ENCODE measurements around the gene FJX1. TPM values are rescaled to one million over a fixed set of nuclear protein-coding genes. Genes with fewer than 3 reads are reported as not detected.

FJX1 gene
- total RNA-seq, 6 donors from 2014 or later = 2.5 to 9.2 (median 6.1) TPM

DNA sequence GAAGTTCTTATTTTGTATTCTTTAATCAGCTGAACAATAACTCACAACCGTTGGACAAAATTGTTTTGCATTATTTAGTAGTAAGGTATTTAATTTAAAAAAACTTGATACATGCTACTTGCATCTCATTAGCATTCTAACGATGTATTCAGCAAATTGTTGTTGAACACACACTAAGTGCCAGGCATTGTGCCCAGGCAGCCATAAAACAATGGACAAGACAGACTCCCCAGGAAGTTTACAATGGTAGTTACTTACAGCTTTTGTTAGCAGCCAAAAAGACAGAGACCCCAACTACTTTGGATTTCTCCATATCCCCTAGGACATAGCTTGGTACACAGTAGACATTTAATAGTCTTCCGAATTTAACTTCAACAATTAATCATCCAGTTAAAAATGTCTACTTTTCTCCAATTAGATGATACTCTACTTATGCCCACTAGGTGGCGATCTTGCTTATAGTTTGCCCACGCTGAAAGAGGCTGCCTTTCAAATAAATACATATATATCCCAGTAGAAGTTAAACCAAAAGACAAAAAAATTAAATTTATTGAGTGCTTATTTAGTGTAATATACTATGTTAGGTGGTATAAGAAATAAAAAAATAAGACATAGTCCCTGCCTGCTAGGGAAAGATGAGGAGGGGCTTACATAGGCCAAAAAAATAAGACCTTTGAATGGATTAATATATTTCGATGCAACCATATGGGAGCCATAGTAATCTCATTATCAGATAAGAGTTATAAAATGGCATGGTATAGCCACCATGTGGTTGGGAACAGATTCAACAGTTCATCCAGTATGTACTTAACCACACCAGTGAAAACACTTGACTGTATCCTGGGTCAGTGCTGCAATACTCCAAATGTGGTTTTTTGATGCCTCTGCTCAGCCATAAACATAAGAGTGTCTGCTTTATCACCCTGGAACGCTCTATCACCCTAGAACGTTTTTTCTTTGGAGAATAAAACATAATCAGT lies 2.0 kb upstream of the FJX1 start:
- no peak for DNase-seq
- ATAC-seq (ENCODE audit: low FRiP score in 2 of 2) = peak in 1 of 2 donors; percentile 42

DNA sequence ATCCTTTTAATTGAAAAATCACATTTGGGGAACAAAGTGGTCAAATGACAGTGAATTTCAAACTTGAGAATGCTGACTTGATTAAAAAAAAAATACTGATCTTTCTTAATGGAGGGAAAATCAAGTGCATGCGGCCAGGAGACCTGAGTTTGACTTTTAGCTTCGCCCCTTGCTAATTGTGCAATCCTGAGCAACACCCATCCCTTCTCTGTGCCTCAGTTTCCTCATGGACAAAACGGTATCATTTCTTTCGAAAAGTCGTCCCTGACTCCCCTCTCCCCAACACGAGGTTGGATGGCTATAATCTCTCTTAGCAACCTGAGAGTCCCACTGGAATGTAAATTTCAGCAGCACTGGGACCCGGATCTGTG lies 959 bp upstream of the FJX1 start:
- ATAC-seq (ENCODE audit: low FRiP score in 2 of 2) (no peak), DNase-seq (no peak)
- 61 to 71% methylated on average over 7 of the region's 7 CpGs for WGBS, 2 donors
- TF ChIP-seq POLR2A (IDR thresholded peaks at IDR 0.05) (no peak), EP300 (IDR thresholded peaks at IDR 0.05) (no peak), POLR2AphosphoS5 (IDR thresholded peaks at IDR 0.05) (no peak)
- TF ChIP-seq, protein P1, sequence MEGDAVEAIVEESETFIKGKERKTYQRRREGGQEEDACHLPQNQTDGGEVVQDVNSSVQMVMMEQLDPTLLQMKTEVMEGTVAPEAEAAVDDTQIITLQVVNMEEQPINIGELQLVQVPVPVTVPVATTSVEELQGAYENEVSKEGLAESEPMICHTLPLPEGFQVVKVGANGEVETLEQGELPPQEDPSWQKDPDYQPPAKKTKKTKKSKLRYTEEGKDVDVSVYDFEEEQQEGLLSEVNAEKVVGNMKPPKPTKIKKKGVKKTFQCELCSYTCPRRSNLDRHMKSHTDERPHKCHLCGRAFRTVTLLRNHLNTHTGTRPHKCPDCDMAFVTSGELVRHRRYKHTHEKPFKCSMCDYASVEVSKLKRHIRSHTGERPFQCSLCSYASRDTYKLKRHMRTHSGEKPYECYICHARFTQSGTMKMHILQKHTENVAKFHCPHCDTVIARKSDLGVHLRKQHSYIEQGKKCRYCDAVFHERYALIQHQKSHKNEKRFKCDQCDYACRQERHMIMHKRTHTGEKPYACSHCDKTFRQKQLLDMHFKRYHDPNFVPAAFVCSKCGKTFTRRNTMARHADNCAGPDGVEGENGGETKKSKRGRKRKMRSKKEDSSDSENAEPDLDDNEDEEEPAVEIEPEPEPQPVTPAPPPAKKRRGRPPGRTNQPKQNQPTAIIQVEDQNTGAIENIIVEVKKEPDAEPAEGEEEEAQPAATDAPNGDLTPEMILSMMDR (IDR thresholded peaks at IDR 0.05) = no peak
- Histone ChIP-seq H3K27me3 (peaks cover 0 to 8% (median 3%) of the 10 kb centered on the region in 4 donors), H3K4me1 (peaks cover 24 to 45% (median 37%) of the 10 kb centered on the region in 4 donors), H3K36me3 (no peaks in the 10 kb centered on the region), H3K4me3 (peak overlapping the region in 3 of 4 donors; percentile 60 to 72 (median 72)), H3K9me3 (no peaks in the 10 kb centered on the region), H3K27ac (peak overlapping the region in 2 of 4 donors; percentile 81 to 83)

More for the DNA sequence above, 2.0 kb upstream of the FJX1 start:
- Histone ChIP-seq H3K27ac (no peak overlapping the region), H3K27me3 (peaks cover 0 to 8% (median 3%) of the 10 kb centered on the region in 4 donors), H3K36me3 (no peaks in the 10 kb centered on the region), H3K4me1 (peaks cover 24 to 40% (median 34%) of the 10 kb centered on the region in 4 donors), H3K9me3 (no peaks in the 10 kb centered on the region), H3K4me3 (no peak overlapping the region)
- TF ChIP-seq EP300 (IDR thresholded peaks at IDR 0.05) = no peak
- TF ChIP-seq, protein P1 (IDR thresholded peaks at IDR 0.05) = peak; percentile 55 to 83 (median 73)
- 24 to 26% methylated on average over 8 of the region's 8 CpGs for WGBS, 2 donors

DNA sequence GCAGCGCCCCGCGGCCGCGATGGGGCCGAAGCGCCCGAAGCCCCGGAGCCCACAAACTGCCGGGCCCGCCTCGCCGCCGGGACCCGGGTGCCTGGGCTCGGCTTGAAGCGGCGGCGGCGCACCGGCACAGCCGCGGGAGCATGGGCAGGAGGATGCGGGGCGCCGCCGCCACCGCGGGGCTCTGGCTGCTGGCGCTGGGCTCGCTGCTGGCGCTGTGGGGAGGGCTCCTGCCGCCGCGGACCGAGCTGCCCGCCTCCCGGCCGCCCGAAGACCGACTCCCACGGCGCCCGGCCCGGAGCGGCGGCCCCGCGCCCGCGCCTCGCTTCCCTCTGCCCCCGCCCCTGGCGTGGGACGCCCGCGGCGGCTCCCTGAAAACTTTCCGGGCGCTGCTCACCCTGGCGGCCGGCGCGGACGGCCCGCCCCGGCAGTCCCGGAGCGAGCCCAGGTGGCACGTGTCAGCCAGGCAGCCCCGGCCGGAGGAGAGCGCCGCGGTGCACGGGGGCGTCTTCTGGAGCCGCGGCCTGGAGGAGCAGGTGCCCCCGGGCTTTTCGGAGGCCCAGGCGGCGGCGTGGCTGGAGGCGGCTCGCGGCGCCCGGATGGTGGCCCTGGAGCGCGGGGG lies 346 bp downstream of the FJX1 start:
- DNase-seq = no peak
- Histone ChIP-seq H3K36me3 (no peaks in the 10 kb centered on the region), H3K27ac (peak overlapping the region; percentile 81 to 83 (median 82)), H3K27me3 (peaks cover 0 to 8% (median 3%) of the 10 kb centered on the region in 4 donors), H3K9me3 (no peaks in the 10 kb centered on the region), H3K4me1 (peaks cover 24 to 46% (median 37%) of the 10 kb centered on the region in 4 donors), H3K4me3 (peak overlapping the region; percentile 47 to 72 (median 66))
- TF ChIP-seq, protein P1 (IDR thresholded peaks at IDR 0.05) = peak in 5 of 6 experiments; percentile 1 to 42 (median 32)
- TF ChIP-seq POLR2A (IDR thresholded peaks at IDR 0.05) = no peak
- ATAC-seq (ENCODE audit: low FRiP score in 2 of 2) = peak; percentile 42 to 58
- WGBS, 2 donors = 1% methylated on average over 35 of the region's 91 CpGs; no CpG with 5 or more reads in 1 of the 2 donors

DNA sequence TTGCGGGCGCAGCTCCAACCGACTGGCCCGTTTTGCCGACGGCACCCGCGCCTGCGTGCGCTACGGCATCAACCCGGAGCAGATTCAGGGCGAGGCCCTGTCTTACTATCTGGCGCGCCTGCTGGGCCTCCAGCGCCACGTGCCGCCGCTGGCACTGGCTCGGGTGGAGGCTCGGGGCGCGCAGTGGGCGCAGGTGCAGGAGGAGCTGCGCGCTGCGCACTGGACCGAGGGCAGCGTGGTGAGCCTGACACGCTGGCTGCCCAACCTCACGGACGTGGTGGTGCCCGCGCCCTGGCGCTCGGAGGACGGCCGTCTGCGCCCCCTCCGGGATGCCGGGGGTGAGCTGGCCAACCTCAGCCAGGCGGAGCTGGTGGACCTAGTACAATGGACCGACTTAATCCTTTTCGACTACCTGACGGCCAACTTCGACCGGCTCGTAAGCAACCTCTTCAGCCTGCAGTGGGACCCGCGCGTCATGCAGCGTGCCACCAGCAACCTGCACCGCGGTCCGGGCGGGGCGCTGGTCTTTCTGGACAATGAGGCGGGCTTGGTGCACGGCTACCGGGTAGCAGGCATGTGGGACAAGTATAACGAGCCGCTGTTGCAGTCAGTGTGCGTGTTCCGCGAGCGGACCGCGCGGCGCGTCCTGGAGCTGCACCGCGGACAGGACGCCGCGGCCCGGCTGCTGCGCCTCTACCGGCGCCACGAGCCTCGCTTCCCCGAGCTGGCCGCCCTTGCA lies 1.0 kb downstream of the FJX1 start:
- 0 to 3% methylated on average over 4 to 46 of the region's 84 CpGs for whole genome bisulfite sequencing, 2 donors
- ATAC-seq (ENCODE audit: low FRiP score in 2 of 2) = peak; percentile 38 to 43
- Histone ChIP-seq H3K9me3 (no peaks in the 10 kb centered on the region), H3K4me3 (peak overlapping the region; percentile 21 to 72 (median 66)), H3K36me3 (no peaks in the 10 kb centered on the region), H3K4me1 (peaks cover 24 to 46% (median 37%) of the 10 kb centered on the region in 4 donors), H3K27ac (peak overlapping the region in 2 of 4 donors; percentile 81 to 83), H3K27me3 (peaks cover 0 to 8% (median 3%) of the 10 kb centered on the region in 4 donors)
- TF ChIP-seq, protein P1 (IDR thresholded peaks at IDR 0.05) = peak in 1 of 6 experiments; percentile 2
- no peak for TF ChIP-seq POLR2A (IDR thresholded peaks at IDR 0.05)
- TF ChIP-seq EP300 (IDR thresholded peaks at IDR 0.05) = no peak
- no peak for TF ChIP-seq POLR2AphosphoS5 (IDR thresholded peaks at IDR 0.05)
- peak in 1 of 2 donors; percentile 89 for DNase-seq
